ENCODE results near the gene RSRC1.
"Not testable (repeated sequence)": the region's sequence is repeated elsewhere in the genome, so short reads cannot be mapped to it uniquely, and the experiment has no call there.

The RSRC1 gene

GRCh38 chr3:158134363-158134762, 24.5 kb downstream of the RSRC1 start:
- no peak for DNase-seq

DNA sequence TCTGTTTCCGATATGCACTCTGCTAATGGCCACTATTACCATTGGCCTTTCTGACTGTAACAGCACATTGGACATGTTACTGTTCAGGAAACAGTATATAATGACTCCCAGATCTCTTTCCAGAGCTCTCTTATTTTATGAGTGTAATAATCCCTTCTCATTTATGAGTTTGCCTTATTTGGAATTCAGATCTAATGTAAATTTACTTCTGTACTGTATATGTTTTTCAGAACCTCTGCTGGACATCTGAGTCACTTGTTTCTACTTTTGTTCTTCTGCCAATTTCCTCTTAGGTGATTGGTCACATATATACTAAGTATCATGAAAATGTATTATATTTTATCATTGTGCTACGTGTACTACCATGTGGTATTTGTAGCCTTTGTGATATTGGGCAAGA, 30.5 kb downstream of the RSRC1 start:
- no peak for DNase-seq

GRCh38 chr3:158148218-158148617, 38.3 kb downstream of the RSRC1 start:
- no peak for DNase-seq

- DNase-seq, result no peak
Observed at GRCh38 chr3:158152186-158152585, 42.3 kb downstream of the RSRC1 start.

DNA sequence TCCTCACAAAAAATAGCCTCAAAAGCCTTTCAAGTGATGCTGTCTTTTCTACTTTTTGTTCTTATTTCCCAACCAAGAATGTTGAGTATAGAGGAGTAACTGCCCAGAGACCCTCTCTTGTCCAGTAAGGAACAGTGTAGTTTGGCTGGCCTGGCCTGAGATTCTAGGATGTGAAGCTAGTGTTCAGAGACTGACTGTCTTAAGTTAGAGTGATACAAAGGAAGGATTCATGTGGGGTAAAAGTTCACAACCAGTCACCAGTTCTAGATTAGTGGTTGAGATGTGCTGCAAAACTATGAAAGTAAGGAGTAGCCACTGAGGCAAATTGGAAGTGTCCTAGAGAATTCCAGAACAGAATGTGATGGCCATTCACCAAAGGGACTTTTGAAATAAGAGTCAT, 49.1 kb downstream of the RSRC1 start:
- DNase-seq, result no peak

GRCh38 chr3:158159714-158160113, 49.8 kb downstream of the RSRC1 start:
- no peak for DNase-seq

GRCh38 chr3:158160958-158161357, 51.1 kb downstream of the RSRC1 start:
- DNase-seq, result no peak

- no peak for DNase-seq
Observed at GRCh38 chr3:158165141-158165655, 55.3 kb downstream of the RSRC1 start.

GRCh38 chr3:158165730-158166129, 55.8 kb downstream of the RSRC1 start:
- DNase-seq, result no peak

DNA sequence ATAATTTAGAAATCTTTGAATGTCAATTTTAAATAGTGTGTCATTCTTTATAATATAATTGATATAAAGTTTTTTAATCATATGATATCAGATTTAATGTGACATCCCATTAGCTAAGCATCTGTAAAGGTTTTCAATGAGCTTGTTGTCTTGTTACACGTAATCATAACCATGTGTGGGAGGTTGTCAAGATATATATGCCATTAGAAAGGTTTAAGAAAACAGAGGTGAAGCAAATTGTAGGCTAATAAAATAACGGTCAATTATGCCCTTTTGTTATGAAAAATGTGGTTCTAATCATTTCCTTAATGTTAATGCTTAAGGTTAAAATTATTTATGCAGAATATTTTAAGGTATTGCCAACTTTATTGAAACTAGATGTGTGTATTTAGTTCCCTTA, 56.3 kb downstream of the RSRC1 start:
- no peak for DNase-seq

GRCh38 chr3:158167737-158168557, 58.1 kb downstream of the RSRC1 start:
- no peak for DNase-seq

DNA sequence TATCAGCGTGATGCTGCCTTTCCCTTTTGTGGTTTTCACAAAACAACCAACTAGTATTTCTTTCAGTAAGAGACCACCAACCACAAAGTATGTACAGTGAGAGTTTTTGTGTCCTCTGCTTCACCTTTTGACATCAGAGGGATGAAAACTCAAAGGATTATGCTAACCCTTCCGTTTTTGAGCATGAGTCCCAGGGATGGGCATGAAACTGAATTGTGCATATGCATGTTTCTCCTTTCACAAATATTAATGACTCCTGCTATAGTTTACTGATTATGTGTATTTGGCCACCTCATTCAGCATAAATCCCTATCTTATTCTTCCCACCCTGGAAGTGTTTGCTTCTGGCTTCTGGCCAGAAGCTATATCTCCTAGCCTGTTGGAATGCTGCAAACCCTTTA, 59.2 kb downstream of the RSRC1 start:
- no peak for DNase-seq

- DNase-seq, result no peak
Observed at GRCh38 chr3:158181096-158181495, 71.2 kb downstream of the RSRC1 start.

GRCh38 chr3:158185711-158186110, 75.8 kb downstream of the RSRC1 start:
- DNase-seq, result no peak

GRCh38 chr3:158200955-158201354, 91.1 kb downstream of the RSRC1 start:
- DNase-seq, result no peak

- no peak for DNase-seq
Observed at GRCh38 chr3:158205324-158205723, 95.4 kb downstream of the RSRC1 start.

DNA sequence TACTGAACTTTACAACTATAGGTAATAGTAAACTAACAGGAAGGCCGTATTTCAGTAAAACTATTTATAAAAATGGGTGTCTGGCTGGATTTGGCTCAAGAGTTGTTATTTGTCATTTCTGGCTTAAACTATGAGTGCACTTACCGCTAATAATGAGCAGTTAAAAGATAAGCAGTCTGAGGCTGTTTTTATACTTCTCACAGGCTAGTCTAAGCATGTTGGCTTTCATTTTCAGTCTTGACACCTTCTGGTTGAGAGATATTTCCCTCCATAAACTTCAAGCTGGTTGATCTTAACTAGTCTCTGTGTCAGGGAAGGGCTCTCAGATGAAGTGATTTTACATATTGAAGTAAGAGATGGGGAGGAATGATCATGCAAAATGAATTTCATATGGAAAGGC, 96.1 kb downstream of the RSRC1 start:
- no peak for DNase-seq

DNA sequence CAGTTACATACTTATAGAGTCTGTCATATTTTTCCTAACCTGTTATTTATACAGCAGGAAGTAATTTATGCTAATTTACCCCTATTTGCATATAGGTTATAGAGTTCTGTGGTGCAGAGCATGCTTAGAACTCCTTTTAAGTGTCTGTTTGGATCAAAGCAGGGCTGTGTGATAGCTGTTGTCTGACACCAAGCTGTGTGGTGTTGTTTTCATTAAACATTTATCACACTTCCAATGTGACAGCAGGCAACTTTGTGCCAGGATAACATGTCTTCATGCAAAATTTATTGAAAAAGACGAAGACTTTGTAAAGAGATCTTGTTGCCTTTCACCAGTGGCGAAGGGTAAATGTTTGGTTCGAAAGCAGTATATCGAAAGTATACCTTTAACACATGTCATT, 100.2 kb downstream of the RSRC1 start:
- DNase-seq, result no peak

DNA sequence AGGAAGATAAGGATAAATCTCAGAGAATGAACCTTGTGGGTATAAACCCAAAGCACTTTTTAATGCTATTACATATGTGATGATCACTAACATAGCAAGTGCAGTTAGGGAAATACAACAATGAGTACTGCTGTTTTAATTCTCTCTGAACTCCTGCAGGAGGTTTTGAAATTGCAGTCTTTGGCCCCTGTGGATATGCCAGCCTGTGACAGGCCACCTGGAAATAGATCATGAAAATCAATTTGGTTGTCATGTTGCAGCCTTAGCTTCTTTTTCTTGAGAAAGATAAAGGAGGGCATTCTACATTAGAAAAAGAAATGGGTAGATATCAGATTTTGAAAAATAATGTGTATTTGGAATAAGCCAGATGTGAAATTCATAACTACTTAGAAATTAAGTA, 103.6 kb downstream of the RSRC1 start:
- no peak for DNase-seq

DNA sequence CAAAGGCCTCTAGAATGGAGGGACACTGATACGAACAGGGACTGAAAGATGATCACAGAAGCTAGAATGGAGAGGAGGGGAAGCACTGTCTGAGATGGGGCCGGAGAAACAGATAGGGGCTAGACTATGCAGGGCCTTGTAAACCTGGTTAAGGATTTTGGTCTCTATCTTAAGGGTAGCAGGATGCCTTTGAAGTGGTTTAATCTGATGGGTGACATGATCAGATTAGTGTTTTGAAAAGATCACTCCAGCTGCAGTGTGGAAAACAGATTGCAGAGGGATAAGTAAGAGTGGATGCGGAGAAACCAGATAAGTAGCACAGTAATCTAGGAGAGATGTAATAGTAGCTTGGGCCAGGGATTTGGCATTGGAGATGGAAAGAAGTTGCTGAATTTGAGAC, 108.1 kb downstream of the RSRC1 start:
- no peak for DNase-seq

DNA sequence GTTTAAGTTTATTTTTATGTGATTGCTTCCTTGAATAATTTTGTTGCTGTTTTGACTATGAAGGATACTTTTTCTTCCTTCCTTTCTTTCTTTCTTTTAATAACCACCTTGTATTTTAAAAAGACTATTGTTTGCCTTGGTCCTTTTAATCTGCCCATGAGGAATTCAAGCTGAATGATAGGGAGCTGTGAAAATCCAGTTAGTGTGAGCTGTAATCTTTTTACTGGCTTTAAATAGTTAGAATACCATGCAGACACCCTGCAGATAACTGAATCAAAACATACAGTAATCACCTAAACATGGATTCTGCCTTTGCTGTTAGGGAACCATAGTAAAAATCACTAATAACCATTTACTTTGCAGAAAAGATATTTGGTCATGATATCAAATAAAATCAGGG, 110.7 kb downstream of the RSRC1 start:
- DNase-seq, result no peak

DNA sequence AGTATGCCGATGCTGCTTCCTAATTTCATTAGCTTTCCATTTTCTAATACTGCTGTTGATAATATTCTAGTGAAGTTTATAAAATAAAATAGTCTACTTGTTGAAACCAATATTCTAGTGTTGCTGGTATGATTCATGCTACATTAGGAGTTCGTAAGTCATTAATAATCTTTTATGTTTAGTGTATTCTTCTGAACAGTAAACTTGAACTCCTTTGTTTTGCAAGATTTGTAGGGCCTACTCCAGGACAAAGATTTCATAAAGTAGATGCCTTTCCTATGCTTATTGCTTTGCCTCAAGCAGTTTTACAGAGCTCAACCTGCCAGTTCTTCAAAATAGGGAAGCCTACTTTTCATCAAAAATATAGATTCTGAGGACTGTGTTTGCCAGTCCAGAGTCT, 111.5 kb downstream of the RSRC1 start:
- no peak for DNase-seq

DNA sequence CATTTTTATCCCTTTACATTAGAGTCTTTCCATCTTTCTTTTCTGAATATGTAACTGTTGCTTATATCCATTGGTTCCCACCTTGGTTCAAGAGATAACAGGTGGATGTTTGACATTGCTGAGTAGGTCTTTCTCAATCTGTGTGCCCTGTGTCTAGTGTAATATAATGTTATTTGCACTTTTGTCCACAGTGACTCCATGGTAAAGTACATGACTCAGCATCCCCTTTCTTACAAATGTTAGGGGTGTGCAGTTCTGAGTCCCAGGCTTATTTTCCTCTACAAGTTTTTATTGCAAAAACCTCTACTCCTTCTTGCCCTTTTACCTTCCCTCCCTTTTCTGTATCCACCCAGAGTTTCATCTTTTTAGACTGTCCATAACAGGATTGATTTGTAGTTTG, 116.5 kb downstream of the RSRC1 start:
- no peak for DNase-seq

DNA sequence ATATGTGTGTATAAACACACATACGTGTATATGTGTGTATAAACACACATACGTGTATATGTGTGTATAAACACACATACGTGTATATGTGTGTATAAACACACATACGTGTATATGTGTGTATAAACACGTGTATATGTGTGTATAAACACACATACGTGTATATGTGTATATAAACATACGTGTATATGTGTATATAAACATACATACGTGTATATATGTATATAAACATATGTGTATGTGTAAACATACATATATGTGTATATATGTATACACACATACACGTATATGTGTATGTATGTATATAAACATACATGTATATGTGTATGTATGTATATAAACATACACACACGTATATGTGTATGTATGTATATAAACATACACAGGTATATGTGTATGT, 119.1 kb downstream of the RSRC1 start:
- not testable (repeated sequence) for DNase-seq

DNA sequence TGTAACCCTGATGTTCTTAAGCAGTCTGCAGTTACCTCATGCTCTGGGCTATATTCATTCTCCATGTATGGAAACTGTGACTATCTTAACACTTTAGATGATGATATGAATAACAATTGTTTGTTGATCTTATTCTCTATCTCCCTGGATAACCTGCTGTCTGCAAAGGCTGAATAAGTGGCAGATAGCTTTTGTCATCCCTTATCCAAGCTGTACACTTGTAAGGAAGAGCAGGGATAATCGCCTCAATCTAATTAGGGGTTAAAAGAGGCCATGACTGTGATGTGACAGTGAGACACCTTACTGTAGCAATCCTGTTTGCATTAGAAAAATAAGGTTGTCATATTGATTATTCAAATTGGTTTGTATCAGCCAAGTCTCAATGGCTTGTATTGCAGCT, 123.9 kb downstream of the RSRC1 start:
- DNase-seq, result no peak
